Neuron (in vitro differentiated cells): ENCODE data around the gene GPR180.
"Not testable (repeated sequence)": the region's sequence is repeated elsewhere in the genome, so short reads cannot be mapped to it uniquely, and the experiment has no call there.

ENCODE experiments used
- H2AFZ ChIP-seq: one replicate; pipeline ENCODE4 v1.6.1; 2013; ENCODE audit warnings: low read depth, mild to moderate bottlenecking, inconsistent platforms, low read length, moderate library complexity
- H3K27me3 ChIP-seq: one replicate; pipeline ENCODE4 v1.6.1; 2013; ENCODE audit warnings: low read length; ENCODE audit not compliant: insufficient read depth
- H3K36me3 ChIP-seq: one replicate; pipeline ENCODE4 v1.6.1; 2013; ENCODE audit warnings: low read length; ENCODE audit not compliant: insufficient read depth
- H3K4me1 ChIP-seq: one replicate; pipeline ENCODE4 v1.6.1; 2013; ENCODE audit warnings: low read length; ENCODE audit not compliant: insufficient read depth
- H3K4me3 ChIP-seq: 2 replicates; pipeline ENCODE4 v1.5.1; 2013; ENCODE audit warnings: mild to moderate bottlenecking, low read length, moderate library complexity
- H3K9me3 ChIP-seq: one replicate; pipeline ENCODE4 v1.6.1; 2013; ENCODE audit warnings: low read length

Gene GPR180

DNA sequence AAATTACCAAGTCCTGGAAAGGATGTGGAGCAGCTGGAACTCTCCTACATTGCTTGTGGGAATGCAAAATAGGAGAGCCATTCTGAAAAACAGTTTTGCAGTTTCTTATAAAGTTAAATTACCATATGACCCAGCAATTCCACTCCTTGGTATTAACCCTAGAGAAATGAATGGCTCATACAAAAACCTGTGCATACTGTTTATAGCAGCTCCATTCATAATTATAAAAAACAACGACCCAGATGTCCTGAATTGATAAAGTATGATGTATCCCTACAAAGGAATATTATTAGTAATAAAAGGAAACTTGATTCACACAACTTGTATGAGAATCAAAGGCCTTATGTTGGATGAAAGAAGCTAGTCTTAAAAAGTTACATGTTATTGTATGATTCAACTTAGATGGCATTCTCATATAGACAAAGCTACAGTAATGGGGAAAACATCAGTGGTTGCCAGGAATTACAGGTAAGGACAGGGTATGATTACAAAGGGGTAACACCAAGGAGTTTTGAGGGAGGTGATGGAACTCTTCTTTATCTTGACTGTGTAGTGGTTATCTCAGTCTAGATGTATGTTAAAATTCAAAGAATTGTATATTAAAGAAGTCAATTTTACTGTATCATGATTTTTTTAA is 35.4 kb downstream of the GPR180 start:
- Histone ChIP-seq H3K36me3 (no peaks in the 10 kb centered on the region), H3K27me3 (no peaks in the 10 kb centered on the region), H3K9me3 (no peaks in the 10 kb centered on the region), H2AFZ (no peak overlapping the region), H3K4me3 (no peak overlapping the region), H3K4me1 (peaks cover 8% of the 10 kb centered on the region)

GRCh38 chr13:94637677-94638076 is 36.0 kb downstream of the GPR180 start:
- not testable (repeated sequence) for H3K9me3 ChIP-seq, H3K4me3 ChIP-seq, H2AFZ ChIP-seq, H3K4me1 ChIP-seq, H3K27me3 ChIP-seq, H3K36me3 ChIP-seq

GRCh38 chr13:94640721-94641120 is 39.1 kb downstream of the GPR180 start:
- H3K9me3 ChIP-seq: no peaks in the 10 kb centered on the region
- H3K4me1 ChIP-seq: peaks cover 8% of the 10 kb centered on the region
- no peak overlapping the region for H2AFZ ChIP-seq
- no peaks in the 10 kb centered on the region for H3K36me3 ChIP-seq
- H3K27me3 ChIP-seq: no peaks in the 10 kb centered on the region
- H3K4me3 ChIP-seq: no peak overlapping the region

DNA sequence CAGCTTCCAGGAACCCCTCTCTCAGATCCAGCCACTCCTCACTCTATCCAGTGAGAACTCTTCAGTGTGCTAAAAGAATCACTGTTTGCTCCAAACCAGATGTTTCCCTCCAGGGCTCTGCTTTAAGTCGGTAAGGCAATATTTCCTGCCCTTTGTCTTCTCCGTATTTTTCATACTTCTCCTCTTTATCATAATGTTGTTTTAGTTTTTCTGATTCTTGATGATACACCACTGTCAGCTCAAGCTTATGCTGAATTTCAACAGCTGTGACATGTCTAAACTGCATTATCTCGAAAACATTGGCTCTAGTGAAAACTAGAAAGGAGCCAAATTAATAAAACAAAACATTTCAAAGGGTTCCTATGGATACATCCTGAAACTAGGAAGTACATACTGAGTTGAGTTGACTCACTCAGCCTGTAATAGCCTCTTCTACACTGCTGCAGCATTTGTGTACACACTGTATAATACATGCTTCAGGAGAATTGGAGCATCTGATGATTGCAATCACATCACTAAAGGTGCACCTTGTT is 39.8 kb downstream of the GPR180 start:
- H3K4me1 ChIP-seq: peaks cover 8% of the 10 kb centered on the region
- H3K27me3 ChIP-seq: no peaks in the 10 kb centered on the region
- no peaks in the 10 kb centered on the region for H3K36me3 ChIP-seq
- H3K9me3 ChIP-seq: no peaks in the 10 kb centered on the region
- H2AFZ ChIP-seq: no peak overlapping the region
- no peak overlapping the region for H3K4me3 ChIP-seq

- H2AFZ ChIP-seq: no peak overlapping the region
- H3K27me3 ChIP-seq: no peaks in the 10 kb centered on the region
Observed at GRCh38 chr13:94646904-94647303, 45.2 kb downstream of the GPR180 start.

GRCh38 chr13:94656176-94656575 is 54.5 kb downstream of the GPR180 start:
- no peaks in the 10 kb centered on the region for H3K27me3 ChIP-seq
- H3K36me3 ChIP-seq: no peaks in the 10 kb centered on the region
- no peak overlapping the region for H2AFZ ChIP-seq
- H3K4me3 ChIP-seq: no peak overlapping the region
- H3K9me3 ChIP-seq: no peaks in the 10 kb centered on the region
- H3K4me1 ChIP-seq: peaks cover 14% of the 10 kb centered on the region

More at GRCh38 chr13:94646904-94647303, 45.2 kb downstream of the GPR180 start:
- Histone ChIP-seq H3K36me3 (no peaks in the 10 kb centered on the region), H3K9me3 (no peaks in the 10 kb centered on the region), H3K4me3 (no peak overlapping the region), H3K4me1 (peaks cover 2% of the 10 kb centered on the region)

DNA sequence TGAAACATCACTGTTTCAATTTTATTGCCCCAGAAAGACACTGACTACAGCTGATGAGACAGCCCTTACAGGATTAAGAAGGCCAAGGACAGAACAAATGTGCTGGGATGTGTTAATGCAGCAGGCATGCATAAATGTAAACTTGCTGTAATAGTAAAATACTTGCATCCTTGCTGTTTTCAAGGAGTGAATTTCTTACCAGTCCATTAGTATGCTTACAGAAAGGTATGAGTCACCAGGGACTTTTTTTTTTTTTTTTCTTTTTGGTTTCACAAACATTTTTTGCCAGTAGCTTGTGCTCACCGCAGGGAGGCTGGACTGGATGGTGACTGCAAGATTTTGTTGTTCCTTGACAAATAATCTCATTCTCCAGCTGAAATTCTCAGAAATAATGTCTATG is 55.1 kb downstream of the GPR180 start:
- Histone ChIP-seq H3K4me3 (no peak overlapping the region), H3K9me3 (no peaks in the 10 kb centered on the region), H3K36me3 (no peaks in the 10 kb centered on the region), H3K4me1 (peaks cover 20% of the 10 kb centered on the region), H3K27me3 (no peaks in the 10 kb centered on the region), H2AFZ (no peak overlapping the region)

DNA sequence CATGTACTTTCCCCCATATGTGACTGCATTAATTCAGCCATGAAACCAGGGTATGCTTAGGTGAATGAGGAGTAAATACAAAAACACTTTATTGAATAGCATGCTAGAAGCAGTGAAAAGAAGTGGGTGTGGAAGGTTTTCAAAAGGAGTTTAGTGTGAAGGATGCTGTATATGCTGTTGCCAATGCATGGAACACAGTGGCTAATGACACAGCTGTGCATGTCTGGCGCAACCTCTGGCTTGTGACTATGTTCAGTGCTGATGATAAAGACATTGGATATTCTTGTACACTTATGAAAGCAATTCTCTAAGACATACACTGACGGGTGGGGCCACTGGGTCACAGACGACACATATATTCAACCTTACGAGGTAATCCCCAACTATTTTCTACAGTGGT is 55.5 kb downstream of the GPR180 start:
- Histone ChIP-seq H2AFZ (no peak overlapping the region), H3K9me3 (no peaks in the 10 kb centered on the region), H3K4me3 (no peak overlapping the region), H3K4me1 (peaks cover 24% of the 10 kb centered on the region), H3K36me3 (no peaks in the 10 kb centered on the region), H3K27me3 (no peaks in the 10 kb centered on the region)

DNA sequence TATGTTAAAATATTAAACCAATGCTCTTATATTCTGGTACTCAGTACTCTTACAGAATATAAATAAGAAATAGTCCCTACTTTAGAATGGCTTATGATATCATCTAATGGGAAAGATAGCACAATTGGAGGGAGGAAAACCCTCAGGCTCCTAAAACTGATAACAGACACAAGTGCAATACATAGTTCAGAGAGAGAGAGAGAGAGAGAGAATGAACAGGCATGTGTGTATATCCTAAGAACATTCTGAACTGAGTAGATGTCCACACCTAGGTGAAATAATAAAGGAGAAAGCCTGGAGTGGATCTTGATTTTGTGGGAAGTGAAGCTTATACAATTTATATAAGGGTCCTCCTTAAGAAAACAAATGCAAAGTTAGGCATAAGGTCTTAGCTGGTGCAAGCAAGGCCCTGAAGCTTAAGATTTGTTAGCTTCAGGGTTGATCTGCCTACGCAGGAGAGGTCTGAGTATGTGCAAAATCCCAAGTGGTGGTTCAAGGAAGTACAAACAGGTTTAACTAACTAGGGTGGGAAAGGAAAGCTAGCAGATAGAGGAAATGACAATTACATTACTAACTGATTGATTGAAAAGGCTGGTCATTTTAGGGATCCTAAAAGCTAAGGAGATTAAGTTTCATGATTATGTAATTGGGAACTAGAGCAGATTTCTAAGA is 57.4 kb downstream of the GPR180 start:
- no peaks in the 10 kb centered on the region for H3K36me3 ChIP-seq
- H3K4me3 ChIP-seq: no peak overlapping the region

DNA sequence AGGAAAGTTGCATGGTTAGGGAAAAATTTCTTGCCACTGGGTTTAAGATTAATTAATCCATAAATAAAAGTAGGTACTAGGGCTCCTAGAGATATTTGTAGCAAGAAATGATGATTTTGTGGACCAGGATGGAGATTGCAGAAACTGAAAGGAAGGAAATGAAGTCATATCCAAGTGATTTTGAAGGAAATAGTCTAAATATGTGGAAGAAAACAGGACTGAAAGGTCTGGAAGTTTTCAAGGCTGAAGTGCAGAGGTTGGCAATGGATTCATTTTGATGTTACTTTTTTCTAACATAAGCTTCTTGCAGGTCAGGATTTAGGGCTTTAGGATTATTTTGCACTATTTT is 57.9 kb downstream of the GPR180 start:
- Histone ChIP-seq H3K4me1 (peaks cover 45% of the 10 kb centered on the region), H3K9me3 (no peaks in the 10 kb centered on the region), H2AFZ (no peak overlapping the region), H3K4me3 (no peak overlapping the region), H3K36me3 (no peaks in the 10 kb centered on the region), H3K27me3 (no peaks in the 10 kb centered on the region)

More for the DNA sequence above, 57.4 kb downstream of the GPR180 start:
- peaks cover 43% of the 10 kb centered on the region for H3K4me1 ChIP-seq
- no peaks in the 10 kb centered on the region for H3K9me3 ChIP-seq
- H3K27me3 ChIP-seq: no peaks in the 10 kb centered on the region
- H2AFZ ChIP-seq: no peak overlapping the region

DNA sequence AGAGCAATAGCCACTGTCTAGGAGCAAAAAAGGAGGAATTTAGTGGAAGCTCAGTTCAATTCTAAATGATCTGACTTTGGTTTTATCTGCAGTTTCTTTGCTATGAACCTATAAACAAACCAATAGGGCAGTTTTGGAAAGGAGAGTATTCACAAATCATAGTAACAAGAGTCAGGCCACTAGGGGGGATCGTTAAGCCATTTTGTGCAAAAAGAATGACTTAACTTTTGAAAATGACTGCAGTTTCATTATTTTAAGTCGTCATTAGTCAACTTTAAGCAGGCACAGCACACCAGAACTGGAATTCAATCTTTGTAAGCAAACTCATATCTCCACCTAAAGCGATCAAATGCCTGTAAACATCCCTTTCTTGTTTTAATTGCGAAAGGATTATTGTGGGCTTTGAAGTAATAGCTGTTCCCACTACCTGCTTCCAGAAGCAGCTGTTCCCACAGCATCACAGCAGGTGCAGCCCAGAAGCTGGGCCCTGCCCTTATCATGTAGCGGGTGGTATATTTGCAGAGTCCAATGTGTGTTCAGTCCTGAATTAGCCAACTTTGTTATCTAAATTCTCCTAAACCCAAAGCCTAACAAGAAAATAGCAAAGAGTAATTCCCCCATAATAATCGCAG is 59.2 kb downstream of the GPR180 start:
- Histone ChIP-seq H3K4me1 (peaks cover 49% of the 10 kb centered on the region), H3K36me3 (no peaks in the 10 kb centered on the region), H3K27me3 (no peaks in the 10 kb centered on the region), H3K4me3 (peak overlapping the region; percentile 15), H3K9me3 (no peaks in the 10 kb centered on the region), H2AFZ (no peak overlapping the region)

- H3K4me3 ChIP-seq: peak overlapping the region; percentile 25
- peak overlapping the region; percentile 21 for H2AFZ ChIP-seq
- no peaks in the 10 kb centered on the region for H3K27me3 ChIP-seq
- H3K4me1 ChIP-seq: peaks cover 54% of the 10 kb centered on the region
- no peaks in the 10 kb centered on the region for H3K9me3 ChIP-seq
- H3K36me3 ChIP-seq: no peaks in the 10 kb centered on the region
Observed at GRCh38 chr13:94661406-94661805, 59.7 kb downstream of the GPR180 start.

GRCh38 chr13:94662274-94662945 is 60.8 kb downstream of the GPR180 start:
- Histone ChIP-seq H2AFZ (peak overlapping the region; percentile 85), H3K4me3 (peak overlapping the region; percentile 23), H3K4me1 (peaks cover 48% of the 10 kb centered on the region), H3K36me3 (no peaks in the 10 kb centered on the region), H3K9me3 (no peaks in the 10 kb centered on the region), H3K27me3 (no peaks in the 10 kb centered on the region)
